NCI-H82 (cell line): ENCODE results near the gene NPTXR.
A peak's percentile ranks its signal among the peaks of the same experiment; 100 is the strongest.

Experiments
- DNase-seq: peaks from one replicate; lab custom pipeline; 2025; lab: John Stamatoyannopoulos, UW

The NPTXR gene

GRCh38 chr22:38830845-38831108 is 13.1 kb downstream of the NPTXR start:
- DNase-seq = no peak

GRCh38 chr22:38830026-38830844 is 13.6 kb downstream of the NPTXR start:
- no peak for DNase-seq

GRCh38 chr22:38829485-38829884 is 14.3 kb downstream of the NPTXR start:
- DNase-seq = no peak

- no peak for DNase-seq
These were observed 15.1 kb downstream of the NPTXR start for GRCh38 chr22:38828616-38829205.

GRCh38 chr22:38828191-38828590 is 15.6 kb downstream of the NPTXR start:
- no peak for DNase-seq

GRCh38 chr22:38827510-38827909 is 16.3 kb downstream of the NPTXR start:
- DNase-seq = no peak

GRCh38 chr22:38826801-38827200 is 17.0 kb downstream of the NPTXR start:
- no peak for DNase-seq

- no peak for DNase-seq
These were observed 17.4 kb downstream of the NPTXR start for GRCh38 chr22:38826386-38826785.

- peak; percentile 15 for DNase-seq
These were observed 19.2 kb downstream of the NPTXR start for GRCh38 chr22:38824585-38824984.

- DNase-seq = no peak
These were observed 20.2 kb downstream of the NPTXR start for GRCh38 chr22:38823637-38824036.

- no peak for DNase-seq
These were observed 20.8 kb downstream of the NPTXR start for GRCh38 chr22:38823076-38823475.

- no peak for DNase-seq
These were observed 23.8 kb downstream of the NPTXR start for GRCh38 chr22:38820020-38820419.

GRCh38 chr22:38819387-38819940 is 24.4 kb downstream of the NPTXR start:
- DNase-seq = no peak

- DNase-seq = no peak
These were observed 26.6 kb downstream of the NPTXR start for GRCh38 chr22:38817196-38817595.

- DNase-seq = no peak
These were observed 28.0 kb downstream of the NPTXR start for GRCh38 chr22:38815842-38816241.

- no peak for DNase-seq
These were observed 32.6 kb downstream of the NPTXR start for GRCh38 chr22:38811241-38811640.

- peak; percentile 71 for DNase-seq
These were observed 38.7 kb downstream of the NPTXR start for GRCh38 chr22:38805041-38805593.

GRCh38 chr22:38802671-38803121 is 41.1 kb downstream of the NPTXR start:
- no peak for DNase-seq

GRCh38 chr22:38799265-38800002 is 44.4 kb downstream of the NPTXR start:
- DNase-seq = no peak

GRCh38 chr22:38798496-38798895 is 45.3 kb downstream of the NPTXR start:
- no peak for DNase-seq

- DNase-seq = peak; percentile 16
These were observed 47.4 kb downstream of the NPTXR start for GRCh38 chr22:38796262-38796957.

GRCh38 chr22:38795569-38795968 is 48.3 kb downstream of the NPTXR start:
- no peak for DNase-seq
